ENCODE data around the gene MTREX. TPM values are rescaled to one million over a fixed set of nuclear protein-coding genes. Genes with fewer than 3 reads are reported as not detected.

Gene MTREX
- total and polyA plus RNA-seq, 10 of the 15 experiments (the other 5 are each of a cell fraction or from before 2014, with no cell fraction given), result 20.1 to 102 (median 49.0) TPM

- Histone ChIP-seq H3K9me3 (replicated peaks; ENCODE audit: control insufficient read depth, insufficient read depth, low read length) (peaks cover 8% of the 10 kb centered on the region), H4K20me1 (ENCODE audit: control insufficient read depth, insufficient read depth) (no peaks in the 10 kb centered on the region), H3K36me3 (ENCODE audit: control insufficient read depth in 2 of 2, insufficient read depth in 2 of 2, low read length in 1 of 2) (peaks cover 0 to 3% of the 10 kb centered on the region in 2 experiments; a peak in 1 of 4 replicates), H3K9ac (ENCODE audit: control insufficient read depth, insufficient read depth, low read length) (no peak overlapping the region), H3K4me2 (ENCODE audit: control insufficient read depth, insufficient read depth) (no peak overlapping the region), H2AFZ (ENCODE audit: control insufficient read depth, low read depth, low read length) (no peak overlapping the region), H3K4me3 (no peak overlapping the region), H3K4me1 (ENCODE audit: control insufficient read depth, insufficient read depth, low read length) (no peaks in the 10 kb centered on the region), H3K27me3 (replicated peaks in 1 of 2; ENCODE audit: control insufficient read depth in 2 of 2, insufficient read depth in 2 of 2, low read length in 1 of 2) (no peaks in the 10 kb centered on the region), H3K79me2 (ENCODE audit: control insufficient read depth, insufficient read depth, low read length) (peaks cover 61% of the 10 kb centered on the region), H3K27ac (ENCODE audit: control insufficient read depth, insufficient read depth) (no peak overlapping the region)
- ATAC-seq (no peak), FAIRE-seq (no peak), DNase-seq (ENCODE audit: low read depth, low spot score) (no peak)
- TF ChIP-seq KAT2A (conservative IDR thresholded peaks at IDR 0.05; ENCODE audit: control insufficient read depth, low read depth, low read length) (no peak), BCL3 (IDR thresholded peaks at IDR 0.05; ENCODE audit: borderline replicate concordance, insufficient read depth, low read depth, low read length, poor library complexity, severe bottlenecking) (no peak), MTA2 (IDR thresholded peaks at IDR 0.05; ENCODE audit: low read depth) (no peak), ATF2 (IDR thresholded peaks at IDR 0.05; ENCODE audit: low read length) (no peak), SRF (IDR thresholded peaks at IDR 0.05; ENCODE audit: low read depth in 2 of 2, low read length in 2 of 2) (no peak), RBBP5 (conservative IDR thresholded peaks at IDR 0.05) (no peak), CBFB (IDR thresholded peaks at IDR 0.05; ENCODE audit: low read depth) (no peak), SP1 (IDR thresholded peaks at IDR 0.05; ENCODE audit: low read depth, low read length) (no peak), CBX3 (IDR thresholded peaks at IDR 0.05; ENCODE audit: borderline replicate concordance, low read depth) (no peak), RUNX3 (IDR thresholded peaks at IDR 0.05; ENCODE audit: low read length) (no peak), ZSCAN29 (IDR thresholded peaks at IDR 0.05) (no peak)
- CTCF ChIA-PET, result interaction anchor here (0.6 kb wide), 1 partner anchor 32 kb away, joined by 4 read pairs; no protein-coding TSS in a partner anchor
- intact Hi-C loops (cut with micrococcal nuclease; ENCODE audit: unreplicated experiment), result no loop called here
- BruUV-seq (replicated peaks), result no TSS peak
- POLR2A ChIA-PET, result interaction anchor here (0.9 kb wide), 1 partner anchor 18 kb away, joined by 3 read pairs; no protein-coding TSS in a partner anchor
- WGBS (ENCODE audit: insufficient coverage, insufficient replicate concordance, low lambda C conversion rate, missing lambda C conversion rate), result 91% methylated on average over 6 of the region's 6 CpGs
- in situ Hi-C loops (cut with MboI), result loop anchor here (25.0 kb wide), 1 partner anchor 1883 kb away; no protein-coding TSS in a partner anchor
- SMC1A ChIA-PET (ENCODE audit: uncharacterized antibody, unreplicated experiment), result interaction anchor here (0.7 kb wide), 1 partner anchor 35 kb away, joined by 6 read pairs; no protein-coding TSS in a partner anchor
- RAD21 ChIA-PET (ENCODE audit: unreplicated experiment), result no interaction called here
These were observed 3.2 kb upstream of the MTREX start for GRCh38 chr5:55304584-55304983.
